K562 (cell line): Measurements from ENCODE around the gene TMEM53. TPM values are rescaled to one million over a fixed set of nuclear protein-coding genes. Genes with fewer than 3 reads are reported as not detected.

ENCODE experiments used
- ATAC-seq: fragments of 200-7000 bp; cut with Tn5 transposase; 3 replicates; pipeline ENCODE4 v1.9.1; 2020; ENCODE audit warnings: moderate library complexity
- BruUV-seq: library from RNA; stranded (reverse); fragments of 400-500 nt; replicated peaks from 2 replicates; lab custom pipeline; 2021; lab: Mats Ljungman, UMichigan
- CTCF ChIA-PET: fragments of 300-600 bp; formaldehyde crosslinking; extraction: SDS; loops from one replicate; lab custom pipeline; 2021; ENCODE audit warnings: low intra/inter-chr PET ratio; lab: Yijun Ruan, JAX
- POLR2A ChIA-PET: fragments of 300-600, 350-650 bp; sonication (Branson Sonifier 250); formaldehyde crosslinking; extraction: SDS; loops from one replicate; lab custom pipeline; 2021; ENCODE audit warnings: antibody characterized with exemption, inconsistent platforms; lab: Yijun Ruan, JAX
- DNase-seq, 4 experiments: peaks; one replicate each; pipeline versions ENCODE4 v3.0.0 to v3.0.0-alpha.2; 2011 to 2018; ENCODE audit warnings: low spot score in 3 of 4, mixed read lengths in 3 of 4; ENCODE audit errors: extremely low read depth in 1 of 4
- FAIRE-seq: peaks from 2 replicates; lab custom pipeline; 2011; peaks lifted over from hg19 to GRCh38; lab: Jason Lieb, UNC
- H2AFZ ChIP-seq: 2 replicates; pipeline ENCODE4 v1.6.0; 2011; ENCODE audit warnings: low read depth, low read length, control low read depth, inconsistent platforms
- H3K27ac ChIP-seq: fragments of 200-600 bp; 3 replicates; pipeline ENCODE4 v1.8.0; 2011; ENCODE audit warnings: low read depth, mild to moderate bottlenecking, control low read depth, inconsistent platforms, low read length, moderate library complexity, mixed read lengths; ENCODE audit errors: extremely low read depth
- H3K27me3 ChIP-seq, 2 experiments: fragments of 300-600 bp in 1 of 2; 2 replicates in 1 of 2; 3 replicates in 1 of 2; pipeline versions ENCODE4 v1.6.0 to v1.8.0; 2011; ENCODE audit warnings: inconsistent platforms in 2 of 2, low read length in 2 of 2, mild to moderate bottlenecking in 1 of 2, mixed read lengths in 1 of 2, moderate library complexity in 1 of 2; ENCODE audit not compliant: control insufficient read depth in 2 of 2, insufficient read depth in 2 of 2
- H3K36me3 ChIP-seq: fragments of 300-600 bp; 3 replicates; pipeline ENCODE4 v1.8.0; 2011; ENCODE audit warnings: mild to moderate bottlenecking, low read length, inconsistent platforms; ENCODE audit not compliant: control insufficient read depth, insufficient read depth
- H3K4me1 ChIP-seq, 2 experiments: fragments of 200-600 bp in 1 of 2; replicated peaks in 1 of 2; 2 replicates in 1 of 2; 3 replicates in 1 of 2; pipeline versions ENCODE4 v1.5.1 to v1.8.0; 2011; ENCODE audit warnings: inconsistent platforms in 2 of 2, low read length in 2 of 2, mild to moderate bottlenecking in 1 of 2, mixed read lengths in 1 of 2, moderate library complexity in 1 of 2; ENCODE audit not compliant: control insufficient read depth in 2 of 2, insufficient read depth in 2 of 2
- H3K4me2 ChIP-seq: 2 replicates; pipeline ENCODE4 v1.6.1; 2011; ENCODE audit warnings: low read length, control low read depth, inconsistent platforms, mixed read lengths; ENCODE audit not compliant: insufficient read depth
- H3K4me3 ChIP-seq: fragments of 200-600 bp; sonication (generic), shearing (Covaris generic); 2 replicates; pipeline ENCODE4 v1.5.1; 2016; ENCODE audit warnings: control low read depth, inconsistent platforms
- H3K79me2 ChIP-seq: fragments of 200-600 bp; 3 replicates; pipeline ENCODE4 v1.8.0; 2011; ENCODE audit warnings: low read length, inconsistent platforms; ENCODE audit not compliant: control insufficient read depth, insufficient read depth
- H3K9ac ChIP-seq, 2 experiments: 2 replicates each; pipeline versions ENCODE4 v1.6.0 to v1.6.1; 2011; ENCODE audit warnings: low read depth in 2 of 2, low read length in 2 of 2, control low read depth in 1 of 2, inconsistent platforms in 1 of 2, mild to moderate bottlenecking in 1 of 2, mixed read lengths in 1 of 2; ENCODE audit not compliant: insufficient read depth in 1 of 2
- H3K9me1 ChIP-seq: one replicate; pipeline ENCODE4 v1.6.0; 2011; ENCODE audit warnings: inconsistent platforms, mild to moderate bottlenecking, low read length, moderate library complexity; ENCODE audit not compliant: control insufficient read depth, insufficient read depth
- H3K9me3 ChIP-seq: replicated peaks from 2 replicates; pipeline ENCODE4 v1.5.1; 2011; ENCODE audit warnings: low read depth, low read length, inconsistent platforms; ENCODE audit not compliant: control insufficient read depth, insufficient read depth
- H4K20me1 ChIP-seq: replicated peaks from 2 replicates; pipeline ENCODE4 v1.6.1; 2011; ENCODE audit warnings: low read length, inconsistent platforms, mixed read lengths; ENCODE audit not compliant: control insufficient read depth, insufficient read depth
- E2F3 ChIP-seq: fragments of 250-450 bp; sonication (Bioruptor Pico); IDR thresholded peaks from 2 replicates; pipeline ENCODE4 v1.4.0; 2020; ENCODE audit warnings: mild to moderate bottlenecking
- OTX1 ChIP-seq: fragments of 450-650 bp; formaldehyde crosslinking; IDR thresholded peaks from 2 replicates; pipeline ENCODE4 v1.4.0; 2022; ENCODE audit warnings: mild to moderate bottlenecking
- ZBTB26 ChIP-seq: fragments of 450-650 bp; formaldehyde crosslinking; IDR thresholded peaks from 2 replicates; pipeline ENCODE4 v1.4.0; 2022; ENCODE audit warnings: missing genetic modification characterization
- ZNF395 ChIP-seq: fragments of 200-800 bp; sonication (Bioruptor generic); IDR thresholded peaks from 2 replicates; pipeline ENCODE4 v1.6.1; 2017; ENCODE audit warnings: missing genetic modification characterization, missing compliant biosample characterization
- WGBS: fragments of 100-300 bp; shearing (Covaris generic); methylation state at CpG from one replicate; pipeline ENCODE4 v1.1.6; 2016; ENCODE audit warnings: low coverage, mixed read lengths; ENCODE audit not compliant: insufficient coverage; ENCODE audit errors: missing lambda C conversion rate; 5-methylcytosine and 5-hydroxymethylcytosine counted together
- in situ Hi-C: fragments of 300-500 bp; cut with MboI; formaldehyde crosslinking; loops from 4 replicates; pipeline ENCODE4 v1.15.0; 2018; ENCODE audit warnings: inconsistent platforms, mixed read lengths
- intact Hi-C: fragments of 100-400 bp; cut with micrococcal nuclease; formaldehyde crosslinking; loops from 2 replicates; pipeline ENCODE4 v1.14.2; 2022
- polyA plus RNA-seq, 8 experiments: library from polyadenylated mRNA; depleted of rRNA in 4 of 8; stranded (reverse) in 5 of 8; unstranded in 3 of 8; fragments of >200 nt; fragmentation: Nextera tagmentation in 2 of 8; fragmentation: Illumina TruSeq in 1 of 8; extraction: Ambion mirVana in 2 of 8; extraction: Trizol in 1 of 8; gene quantifications; 2 replicates each; pipeline versions ENCODE4 v1.2.1 to v1.2.3, GENCODE V29; 2011 to 2014; ENCODE audit warnings: inconsistent platforms in 1 of 8, missing spikeins in 1 of 8
- total RNA-seq, 7 experiments: library from RNA; depleted of rRNA in 6 of 7; stranded (reverse); fragments of >200 nt in 6 of 7; fragmentation: Illumina TruSeq in 2 of 7; extraction: Trizol in 2 of 7; gene quantifications; 2 replicates each; pipeline versions ENCODE4 v1.2.1 to v1.2.3, GENCODE V29; 2011 to 2021; ENCODE audit warnings: low replicate concordance in 1 of 7

Gene TMEM53
- total and polyA plus RNA-seq, 9 of the 15 experiments (the other 6 are each of a cell fraction or from before 2014, with no cell fraction given), result 0.23 to 3.7 (median 2.0) TPM

GRCh38 chr1:44678120-44678519 lies 3.8 kb upstream of the TMEM53 start:
- Histone ChIP-seq H3K4me3 (no peak overlapping the region), H3K9me3 (no peaks in the 10 kb centered on the region), H3K27ac (no peak overlapping the region), H4K20me1 (no peaks in the 10 kb centered on the region), H3K27me3 (peaks cover 16 to 25% of the 10 kb centered on the region in 2 experiments), H3K4me2 (no peak overlapping the region), H3K36me3 (no peaks in the 10 kb centered on the region)
- FAIRE-seq (no peak), ATAC-seq (no peak)
- CTCF ChIA-PET, result no interaction called here
- intact Hi-C loops, result no loop called here
- in situ Hi-C loops, result no loop called here
- BruUV-seq, result no TSS peak
- 13% methylated on average over 2 of the region's 2 CpGs for WGBS
- TF ChIP-seq OTX1, result peak; percentile 64; the same call in 1 of the 2 replicates
- peak; percentile 46; the same call in 1 of the 2 replicates for TF ChIP-seq ZBTB26
- TF ChIP-seq ZNF395 (CRISPR knock-in tag), result no peak
- no peak for TF ChIP-seq E2F3 (CRISPR knock-in tag)
- TF ChIP-seq, all 486 proteins: peak for 2
- DNase-seq, result no peak
- Histone ChIP-seq H3K79me2 (no peaks in the 10 kb centered on the region), H3K4me1 (peaks cover 15 to 23% of the 10 kb centered on the region in 2 experiments), H2AFZ (no peak overlapping the region), H3K9me1 (peaks cover 4% of the 10 kb centered on the region), H3K9ac (no peak overlapping the region)
- POLR2A ChIA-PET, result interaction anchor here (2.6 kb wide), 1 partner anchor 43 kb away, joined by 10 read pairs; no protein-coding TSS in a partner anchor
